Lung microvascular endothelial cell (primary cell): Measurements from ENCODE around the gene ARAP2. TPM values are rescaled to one million over a fixed set of nuclear protein-coding genes. Genes with fewer than 3 reads are reported as not detected.
"Not testable (repeated sequence)": the region's sequence is repeated elsewhere in the genome, so short reads cannot be mapped to it uniquely, and the experiment has no call there.

Source experiments
- DNase-seq, 2 donors: peaks; one replicate each; pipeline versions ENCODE4 v3.0.0 to v3.0.0-alpha.2; 2010; ENCODE audit warnings: low read depth in 2 of 2
- total RNA-seq: library from RNA; depleted of rRNA; stranded (reverse); fragments of >200 nt; gene quantifications from 2 replicates; pipeline ENCODE4 v1.2.1, GENCODE V29; 2014

Gene ARAP2
- total RNA-seq, 1 donor from 2014 or later = 0.40 TPM

- DNase-seq = peak in 1 of 2 donors; percentile 0
Measured at GRCh38 chr4:36187723-36188333, 56.5 kb downstream of the ARAP2 start.

- DNase-seq = no peak
Measured at GRCh38 chr4:36183665-36184393, 60.5 kb downstream of the ARAP2 start.

GRCh38 chr4:36183232-36183631, 61.1 kb downstream of the ARAP2 start:
- no peak for DNase-seq

- not testable (repeated sequence) for DNase-seq
Measured at GRCh38 chr4:36182315-36182714, 62.0 kb downstream of the ARAP2 start.

GRCh38 chr4:36180206-36180605, 64.1 kb downstream of the ARAP2 start:
- DNase-seq = no peak

- no peak for DNase-seq
Measured at GRCh38 chr4:36178484-36178883, 65.8 kb downstream of the ARAP2 start.

GRCh38 chr4:36177946-36178345, 66.4 kb downstream of the ARAP2 start:
- DNase-seq = no peak

- DNase-seq = no peak
Measured at GRCh38 chr4:36174570-36174969, 69.7 kb downstream of the ARAP2 start.

GRCh38 chr4:36173905-36174304, 70.4 kb downstream of the ARAP2 start:
- DNase-seq = no peak

- DNase-seq = no peak
Measured at GRCh38 chr4:36172656-36173055, 71.7 kb downstream of the ARAP2 start.

GRCh38 chr4:36168127-36168878, 76.0 kb downstream of the ARAP2 start:
- DNase-seq = no peak

GRCh38 chr4:36165631-36166005, 78.7 kb downstream of the ARAP2 start:
- no peak for DNase-seq

- DNase-seq = no peak
Measured at GRCh38 chr4:36164900-36165630, 79.2 kb downstream of the ARAP2 start.

- DNase-seq = no peak
Measured at GRCh38 chr4:36163198-36163597, 81.1 kb downstream of the ARAP2 start.

- DNase-seq = no peak
Measured at GRCh38 chr4:36159208-36159607, 85.1 kb downstream of the ARAP2 start.

- no peak for DNase-seq
Measured at GRCh38 chr4:36152735-36153134, 91.6 kb downstream of the ARAP2 start.

- no peak for DNase-seq
Measured at GRCh38 chr4:36142504-36142903, 101.8 kb downstream of the ARAP2 start.

- DNase-seq = no peak
Measured at GRCh38 chr4:36141186-36141585, 103.1 kb downstream of the ARAP2 start.

GRCh38 chr4:36140421-36140820, 103.9 kb downstream of the ARAP2 start:
- DNase-seq = no peak

GRCh38 chr4:36138220-36138619, 106.1 kb downstream of the ARAP2 start:
- no peak for DNase-seq

- DNase-seq = no peak
Measured at GRCh38 chr4:36137336-36137735, 107.0 kb downstream of the ARAP2 start.

GRCh38 chr4:36133658-36134057, 110.7 kb downstream of the ARAP2 start:
- DNase-seq = no peak
